ENCODE results near the gene SLC29A1. TPM values are rescaled to one million over a fixed set of nuclear protein-coding genes. Genes with fewer than 3 reads are reported as not detected.

The SLC29A1 gene
- total and polyA plus RNA-seq, 9 of the 15 experiments (the other 6 are each of a cell fraction or from before 2014, with no cell fraction given): 18.9 to 170 (median 57.7) TPM

GRCh38 chr6:44246663-44247337, 23.4 kb downstream of the SLC29A1 start, which contains the start of gene HSP90AB1 (continued):
- TF ChIP-seq ZBTB40 (IDR thresholded peaks at IDR 0.05) (peak; percentile 58; the same call in 1 of the 2 replicates), ZBTB40 (CRISPR knock-in tag; IDR thresholded peaks at IDR 0.05) (peak; percentile 67; the same call in 1 of the 2 replicates), ERF (CRISPR knock-in tag; IDR thresholded peaks at IDR 0.05) (no peak), FOXP4 (CRISPR knock-in tag; IDR thresholded peaks at IDR 0.05; ENCODE audit: borderline replicate concordance) (peak; percentile 85; the same call in 1 of the 2 replicates), RBM14 (IDR thresholded peaks at IDR 0.05; ENCODE audit: borderline replicate concordance, insufficient read depth, low read depth, low read length) (no peak), HDAC3 (IDR thresholded peaks at IDR 0.05; ENCODE audit: borderline replicate concordance, partially characterized antibody) (no peak), MTA2 (IDR thresholded peaks at IDR 0.05; ENCODE audit: low read depth) (no peak), ZNF143 (CRISPR knock-in tag; IDR thresholded peaks at IDR 0.05) (peak; percentile 37; the same call in 1 of the 2 replicates), BDP1 (IDR thresholded peaks at IDR 0.05; ENCODE audit: insufficient read depth, insufficient read length) (no peak), LARP7 (IDR thresholded peaks at IDR 0.05) (peak; percentile 97), FOXP1 (CRISPR knock-in tag; IDR thresholded peaks at IDR 0.05) (peak; percentile 61; the same call in 1 of the 2 replicates), ZZZ3 (IDR thresholded peaks at IDR 0.05) (peak; percentile 77; the same call in 1 of the 2 replicates), NCOA1 (IDR thresholded peaks at IDR 0.05; ENCODE audit: low read depth) (peak; percentile 64), RBM25 (IDR thresholded peaks at IDR 0.05; ENCODE audit: low read depth, low read length, severe bottlenecking) (peak; percentile 7), JUN (IDR thresholded peaks at IDR 0.05; ENCODE audit: borderline replicate concordance, low read depth, low read length) (peak; percentile 82; the same call in 1 of the 2 replicates), JUN (CRISPR knock-in tag; IDR thresholded peaks at IDR 0.05; ENCODE audit: borderline replicate concordance) (peak; percentile 91; the same call in 1 of the 2 replicates), DIDO1 (tag; IDR thresholded peaks at IDR 0.05; ENCODE audit: low read depth) (peak; percentile 67; the same call in 1 of the 2 replicates), ZBTB7A (IDR thresholded peaks at IDR 0.05; ENCODE audit: borderline replicate concordance, control insufficient read depth, low read depth, low read length) (no peak)
